22Rv1 (cell line): Measurements from ENCODE around the gene THEM5.

Source experiments
- H3K27ac ChIP-seq: fragments of 450-650 bp; 2 replicates; pipeline ENCODE4 v1.5.1; 2017
- ZFX ChIP-seq: fragments of 450-650 bp; IDR thresholded peaks from 2 replicates; pipeline ENCODE4 v1.6.1; 2017; ENCODE audit warnings: antibody characterized with exemption, borderline replicate concordance
- TF ChIP-seq, protein P1 (sequence below): fragments of 450-650 bp; IDR thresholded peaks from 2 replicates; pipeline ENCODE4 v1.5.1; 2017; ENCODE audit warnings: mild to moderate bottlenecking

The THEM5 gene

DNA sequence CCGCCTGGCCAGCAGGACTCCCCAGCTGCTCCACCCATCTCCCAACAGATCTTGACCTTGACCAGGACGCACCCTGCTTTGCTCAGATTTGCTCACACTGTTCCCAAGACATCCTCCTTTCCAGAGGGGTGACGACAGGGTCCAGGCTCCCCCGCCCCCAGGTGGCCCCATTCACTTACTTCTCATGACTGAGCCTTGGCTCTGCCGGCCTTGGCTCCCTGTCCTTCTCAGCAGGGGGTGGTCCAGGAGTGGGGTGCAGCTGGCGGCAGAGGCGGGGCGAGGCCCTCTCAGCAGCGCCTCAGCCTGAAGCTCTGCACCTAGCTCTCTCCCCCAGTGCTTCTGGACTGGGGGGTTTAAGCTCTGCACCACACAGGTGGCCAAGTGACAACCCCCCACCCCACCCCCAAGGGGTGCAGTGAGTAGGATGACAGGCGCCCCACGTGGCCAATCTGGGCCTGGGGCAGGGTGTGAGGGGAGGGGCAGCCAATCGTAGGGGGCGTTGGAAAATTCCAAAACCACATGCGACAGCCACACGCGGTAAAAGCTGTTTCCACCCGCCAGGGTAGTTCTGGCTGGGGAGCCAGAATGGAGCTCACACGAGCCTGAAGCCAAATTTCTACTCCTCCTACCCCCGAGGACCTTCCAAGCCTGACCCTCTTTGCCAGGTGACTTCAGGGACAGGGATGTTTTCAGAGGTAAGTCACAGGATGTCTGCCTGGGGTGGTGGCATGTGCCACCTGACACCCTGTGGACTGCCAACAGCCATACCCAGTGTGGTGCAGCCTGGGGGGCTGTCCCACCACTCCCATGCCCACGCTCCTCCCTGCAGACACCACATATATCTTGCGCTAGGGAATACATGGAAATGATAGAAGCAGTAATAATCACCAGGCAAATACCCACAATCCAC lies 27.5 kb downstream of the THEM5 start:
- TF ChIP-seq ZFX: no peak
- TF ChIP-seq, protein P1, sequence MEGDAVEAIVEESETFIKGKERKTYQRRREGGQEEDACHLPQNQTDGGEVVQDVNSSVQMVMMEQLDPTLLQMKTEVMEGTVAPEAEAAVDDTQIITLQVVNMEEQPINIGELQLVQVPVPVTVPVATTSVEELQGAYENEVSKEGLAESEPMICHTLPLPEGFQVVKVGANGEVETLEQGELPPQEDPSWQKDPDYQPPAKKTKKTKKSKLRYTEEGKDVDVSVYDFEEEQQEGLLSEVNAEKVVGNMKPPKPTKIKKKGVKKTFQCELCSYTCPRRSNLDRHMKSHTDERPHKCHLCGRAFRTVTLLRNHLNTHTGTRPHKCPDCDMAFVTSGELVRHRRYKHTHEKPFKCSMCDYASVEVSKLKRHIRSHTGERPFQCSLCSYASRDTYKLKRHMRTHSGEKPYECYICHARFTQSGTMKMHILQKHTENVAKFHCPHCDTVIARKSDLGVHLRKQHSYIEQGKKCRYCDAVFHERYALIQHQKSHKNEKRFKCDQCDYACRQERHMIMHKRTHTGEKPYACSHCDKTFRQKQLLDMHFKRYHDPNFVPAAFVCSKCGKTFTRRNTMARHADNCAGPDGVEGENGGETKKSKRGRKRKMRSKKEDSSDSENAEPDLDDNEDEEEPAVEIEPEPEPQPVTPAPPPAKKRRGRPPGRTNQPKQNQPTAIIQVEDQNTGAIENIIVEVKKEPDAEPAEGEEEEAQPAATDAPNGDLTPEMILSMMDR: no peak
- no peak overlapping the region for H3K27ac ChIP-seq

DNA sequence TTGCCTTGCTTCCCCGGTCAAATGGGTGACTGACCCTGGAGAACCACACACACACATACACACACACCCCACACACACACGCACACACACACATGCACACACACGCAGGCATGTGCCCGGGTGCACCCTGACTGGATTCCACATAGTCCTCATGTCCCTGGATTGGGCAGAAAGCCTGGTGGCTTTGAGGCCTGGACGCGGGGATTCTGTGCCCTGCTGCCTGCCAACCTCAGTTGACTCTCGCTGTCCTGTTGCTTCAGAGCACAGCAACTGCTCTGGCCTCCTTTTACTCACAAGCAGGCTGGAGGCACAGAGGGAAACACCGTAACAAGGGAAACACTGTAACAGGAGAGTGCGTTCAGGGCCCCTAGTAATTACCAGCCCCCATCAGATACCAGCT lies 28.3 kb downstream of the THEM5 start:
- TF ChIP-seq ZFX: no peak
- TF ChIP-seq, protein P1: no peak
- no peak overlapping the region for H3K27ac ChIP-seq

DNA sequence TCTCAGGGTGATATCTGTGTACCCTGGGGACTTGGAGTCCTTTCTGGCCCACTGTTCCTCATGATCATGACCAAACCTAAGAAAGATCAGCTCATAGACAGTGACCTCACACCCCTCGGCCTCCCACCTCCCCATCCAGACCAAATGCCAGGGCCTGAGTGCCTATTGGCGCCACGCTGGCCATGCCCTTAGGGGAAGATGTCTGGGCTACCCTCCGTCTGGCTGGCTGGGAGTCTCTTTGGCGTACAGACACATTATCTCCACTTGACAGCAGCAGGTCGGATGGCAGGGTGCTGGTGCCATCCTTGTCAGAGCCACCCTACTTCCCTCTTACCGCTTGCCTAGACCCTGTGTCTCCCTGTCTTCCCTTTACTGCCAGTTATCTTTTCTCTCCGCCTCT lies 30.3 kb downstream of the THEM5 start:
- TF ChIP-seq, protein P1: no peak
- no peak for TF ChIP-seq ZFX
- no peak overlapping the region for H3K27ac ChIP-seq

DNA sequence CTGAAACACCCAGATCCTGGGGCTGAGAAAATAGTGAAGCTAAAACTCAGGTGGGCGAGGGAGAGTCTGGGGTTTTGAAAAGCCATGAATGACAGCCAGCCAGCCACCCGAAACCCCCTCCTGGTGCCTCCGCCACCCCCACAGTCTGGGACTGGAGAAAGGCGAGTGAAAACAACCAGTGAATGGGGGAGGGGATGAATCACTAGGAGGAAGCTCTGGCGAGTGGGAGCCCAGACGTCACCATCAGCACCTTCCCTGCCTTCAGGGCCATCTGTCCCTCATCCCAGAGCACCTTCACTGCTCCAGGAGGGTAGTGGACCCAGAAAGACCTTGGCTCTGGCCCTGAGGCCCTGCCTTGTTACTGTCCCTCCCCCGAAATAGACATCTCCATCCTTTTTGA lies 31.1 kb downstream of the THEM5 start:
- H3K27ac ChIP-seq: no peak overlapping the region
- TF ChIP-seq, protein P1: no peak
- TF ChIP-seq ZFX: no peak

DNA sequence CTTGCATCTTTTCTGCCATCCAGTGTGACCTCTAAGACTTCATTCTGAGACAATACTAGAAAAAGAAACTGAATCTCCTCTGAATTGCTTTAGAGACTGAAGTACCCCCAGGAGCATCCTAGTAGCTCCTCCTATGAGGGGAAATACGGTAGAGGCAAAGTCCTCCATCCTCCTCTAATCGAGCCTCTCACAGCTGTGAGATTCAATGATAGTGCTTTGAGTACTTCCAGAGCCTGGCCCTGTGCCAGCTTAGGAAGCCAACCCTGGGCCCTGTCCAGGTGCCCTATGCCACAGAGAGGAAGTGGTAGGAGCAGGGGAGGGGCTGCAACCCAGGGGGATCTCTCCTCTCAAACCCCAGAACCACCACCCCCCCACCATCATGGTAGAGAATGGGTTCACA lies 32.6 kb downstream of the THEM5 start:
- no peak overlapping the region for H3K27ac ChIP-seq
- TF ChIP-seq, protein P1: no peak
- no peak for TF ChIP-seq ZFX

DNA sequence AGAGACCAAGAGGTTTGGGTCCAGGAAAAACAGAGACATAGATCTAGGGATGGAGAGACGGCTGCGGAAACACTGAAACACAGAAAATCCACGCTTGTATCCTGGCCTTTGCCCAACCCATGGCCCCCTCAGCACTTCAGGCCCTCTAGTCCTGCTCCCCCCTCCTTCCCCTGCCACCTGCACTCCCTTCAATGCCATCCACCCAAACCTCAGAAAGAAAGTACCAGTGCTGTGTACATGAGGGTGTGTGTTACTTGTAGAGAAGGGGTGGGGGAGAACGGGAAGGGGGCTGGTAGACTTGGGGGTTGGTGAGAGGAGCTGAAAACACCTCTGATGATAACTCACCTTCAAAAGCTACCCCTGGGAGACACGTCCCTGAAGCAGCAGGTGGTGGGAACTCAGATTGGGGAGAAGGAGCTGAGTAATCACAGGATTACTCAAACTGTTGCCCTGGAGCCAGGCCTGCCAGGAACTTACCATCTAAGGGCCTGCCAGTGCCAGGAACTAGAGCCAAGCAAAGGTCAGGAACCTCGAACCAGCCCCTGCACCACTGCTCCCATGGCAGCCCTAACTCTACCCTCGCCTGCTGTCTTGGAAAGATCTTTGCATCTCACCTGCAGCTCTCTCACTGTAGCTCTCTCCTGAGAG lies 33.4 kb downstream of the THEM5 start:
- no peak overlapping the region for H3K27ac ChIP-seq
- TF ChIP-seq, protein P1: no peak
- no peak for TF ChIP-seq ZFX
